Vagina (tissue), 2 donors: ENCODE measurements around the gene LPP. TPM values are rescaled to one million over a fixed set of nuclear protein-coding genes. Genes with fewer than 3 reads are reported as not detected.

Experiments
- DNase-seq, 2 donors: peaks; one replicate each; pipeline ENCODE4 v3.0.0-alpha.2; 2017; ENCODE audit errors: extremely low spot score in 2 of 2
- H3K27ac ChIP-seq: fragments of 200-600 bp; sonication (generic); one replicate; pipeline ENCODE4 v1.5.1; 2019
- H3K27me3 ChIP-seq: fragments of 200-600 bp; sonication (generic); one replicate; pipeline ENCODE4 v1.5.1; 2019
- H3K36me3 ChIP-seq, 2 donors: fragments of 200-600 bp; sonication (generic); one replicate each; pipeline ENCODE4 v1.5.1; 2017 to 2019
- H3K4me1 ChIP-seq: fragments of 200-600 bp; sonication (generic); one replicate; pipeline ENCODE4 v1.5.1; 2019
- H3K4me3 ChIP-seq, 2 donors: fragments of 200-600 bp; sonication (generic); 1 replicate in 1 of 2; 2 replicates in 1 of 2; pipeline ENCODE4 v1.5.1; 2016 to 2019
- H3K9me3 ChIP-seq: fragments of 200-600 bp; sonication (generic); one replicate; pipeline ENCODE4 v1.5.1; 2019
- CTCF ChIP-seq, 3 experiments: fragments of 450-650 bp in 2 of 3; fragments of 200-600 bp in 1 of 3; sonication (generic) in 1 of 3; IDR thresholded peaks; one replicate each; pipeline ENCODE4 v1.5.1; 2017 to 2019; ENCODE audit warnings: antibody characterized with exemption in 3 of 3, mild to moderate bottlenecking in 2 of 3, moderate library complexity in 2 of 3
- POLR2A ChIP-seq, 2 donors: fragments of 450-650 bp; IDR thresholded peaks; one replicate each; pipeline ENCODE4 v1.6.1; 2017; ENCODE audit warnings: antibody characterized with exemption in 2 of 2, mild to moderate bottlenecking in 2 of 2, moderate library complexity in 2 of 2
- POLR2AphosphoS5 ChIP-seq, 2 donors: sonication (generic); formaldehyde crosslinking; IDR thresholded peaks; one replicate each; pipeline ENCODE4 v1.9.0; 2017; ENCODE audit warnings: antibody characterized with exemption in 2 of 2, mild to moderate bottlenecking in 2 of 2, low read depth in 1 of 2; ENCODE audit not compliant: insufficient read depth in 1 of 2
- intact Hi-C: fragments of 100-400 bp; cut with DNase I; formaldehyde crosslinking; loops from one replicate; pipeline ENCODE4 v1.15.1; 2023
- total RNA-seq: library from RNA; depleted of rRNA; stranded (reverse); fragments of >200 nt; gene quantifications from one replicate; pipeline ENCODE4 v1.2.3, GENCODE V29; 2016

Gene LPP
- total RNA-seq, 1 donor from 2014 or later, result 248 TPM

DNA sequence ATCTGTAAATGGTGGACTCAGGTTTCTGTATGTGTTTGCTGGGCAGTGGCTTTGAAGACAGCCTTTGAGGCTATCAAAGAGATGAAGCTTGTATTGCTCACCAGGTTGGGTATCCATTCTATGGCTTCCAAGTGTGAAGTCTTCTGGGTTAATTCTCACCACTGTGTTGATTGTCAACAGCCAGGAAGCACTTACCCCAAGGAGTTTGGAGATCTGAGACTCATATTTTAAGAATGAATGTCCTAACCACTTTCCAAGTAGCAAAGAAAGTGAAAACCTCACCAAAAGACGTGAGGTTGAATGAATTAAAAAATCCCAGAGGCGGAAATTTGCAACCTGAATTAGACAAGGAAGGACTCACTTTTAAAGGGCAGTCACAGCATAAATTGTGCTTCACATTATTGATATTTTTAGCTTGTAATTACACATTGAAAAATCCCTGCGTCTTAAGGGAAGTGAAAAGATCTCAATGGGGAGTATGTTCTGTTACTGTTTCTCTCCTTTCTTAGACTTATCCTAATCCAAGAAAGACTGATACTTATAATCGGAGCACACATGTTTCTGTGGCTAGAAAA is 713.8 kb downstream of the LPP start:
- Histone ChIP-seq H3K9me3 (no peaks in the 10 kb centered on the region), H3K4me1 (peaks cover 9% of the 10 kb centered on the region), H3K4me3 (no peak overlapping the region), H3K27ac (no peak overlapping the region), H3K27me3 (no peaks in the 10 kb centered on the region), H3K36me3 (peaks cover 0 to 2% of the 10 kb centered on the region in 2 donors)
- TF ChIP-seq POLR2AphosphoS5 (IDR thresholded peaks at IDR 0.05; ENCODE audit: insufficient read depth in 1 of 2, low read depth in 1 of 2) (no peak), CTCF (IDR thresholded peaks at IDR 0.05) (no peak), POLR2A (IDR thresholded peaks at IDR 0.05) (no peak)
- intact Hi-C loops, result no loop called here
- DNase-seq, result no peak

DNA sequence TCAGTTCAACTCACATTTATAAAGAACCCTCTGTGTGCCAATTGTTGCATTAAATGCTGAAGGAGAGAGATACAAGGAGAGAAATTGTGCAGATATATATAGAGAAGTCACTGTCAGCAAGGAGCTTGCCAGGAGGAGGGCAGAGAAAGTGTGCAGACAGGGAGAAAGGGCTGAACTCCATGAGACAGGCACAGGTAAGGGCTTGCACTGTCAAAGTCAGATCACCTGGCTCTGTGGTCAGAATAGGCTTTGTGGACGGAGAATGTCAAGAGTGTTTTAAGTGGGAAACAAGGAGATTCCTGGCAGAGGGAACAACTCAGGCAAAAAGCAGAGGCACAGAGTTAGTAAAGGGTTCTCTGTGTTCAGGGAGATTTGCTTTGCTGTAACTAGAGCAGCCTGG is 714.8 kb downstream of the LPP start:
- no peak for TF ChIP-seq POLR2AphosphoS5 (IDR thresholded peaks at IDR 0.05; ENCODE audit: insufficient read depth in 1 of 2, low read depth in 1 of 2)
- TF ChIP-seq POLR2A (IDR thresholded peaks at IDR 0.05), result no peak
- no peak for TF ChIP-seq CTCF (IDR thresholded peaks at IDR 0.05)
- intact Hi-C loops, result no loop called here
- DNase-seq, result no peak
- no peaks in the 10 kb centered on the region for H3K27me3 ChIP-seq
- H3K9me3 ChIP-seq, result no peaks in the 10 kb centered on the region
- H3K4me1 ChIP-seq, result peaks cover 2% of the 10 kb centered on the region
- peaks cover 0 to 3% of the 10 kb centered on the region in 2 donors for H3K36me3 ChIP-seq
- H3K4me3 ChIP-seq, result no peak overlapping the region
- no peak overlapping the region for H3K27ac ChIP-seq

- H3K27ac ChIP-seq, result no peak overlapping the region
- no peak for TF ChIP-seq POLR2AphosphoS5 (IDR thresholded peaks at IDR 0.05; ENCODE audit: insufficient read depth in 1 of 2, low read depth in 1 of 2)
- no peak for TF ChIP-seq CTCF (IDR thresholded peaks at IDR 0.05)
- no peak for TF ChIP-seq POLR2A (IDR thresholded peaks at IDR 0.05)
- intact Hi-C loops, result no loop called here
- DNase-seq, result no peak
- H3K36me3 ChIP-seq, result peaks cover 2 to 8% of the 10 kb centered on the region in 2 donors
- no peaks in the 10 kb centered on the region for H3K4me1 ChIP-seq
- H3K4me3 ChIP-seq, result no peak overlapping the region
- H3K27me3 ChIP-seq, result no peaks in the 10 kb centered on the region
- H3K9me3 ChIP-seq, result no peaks in the 10 kb centered on the region
These were observed 715.7 kb downstream of the LPP start for GRCh38 chr3:188869628-188870027.

DNA sequence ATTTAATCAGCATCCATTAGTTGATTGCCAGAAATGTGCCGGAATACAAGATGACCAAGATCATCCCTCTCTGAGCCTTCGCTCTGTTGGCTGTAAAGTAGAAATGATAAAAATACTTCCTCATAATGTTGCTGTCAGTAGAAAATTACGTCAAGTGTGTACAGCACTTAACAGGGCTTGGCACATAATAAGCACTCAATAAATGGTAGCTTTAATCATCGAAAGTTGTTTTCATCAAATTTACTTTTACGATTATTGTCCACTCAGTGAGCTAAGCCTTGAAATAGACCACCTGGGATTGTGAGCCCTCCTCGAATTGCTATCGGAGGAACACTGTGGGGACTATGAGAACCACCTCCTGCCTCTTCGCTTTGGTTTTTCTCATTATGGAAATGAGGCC is 716.5 kb downstream of the LPP start:
- H3K27ac ChIP-seq, result no peak overlapping the region

More for the DNA sequence above, 716.5 kb downstream of the LPP start:
- Histone ChIP-seq H3K27me3 (no peaks in the 10 kb centered on the region), H3K9me3 (no peaks in the 10 kb centered on the region), H3K4me3 (no peak overlapping the region), H3K36me3 (peaks cover 4 to 16% of the 10 kb centered on the region in 2 donors), H3K4me1 (peaks cover 4% of the 10 kb centered on the region)
- intact Hi-C loops, result no loop called here
- no peak for DNase-seq
- no peak for TF ChIP-seq POLR2A (IDR thresholded peaks at IDR 0.05)
- TF ChIP-seq CTCF (IDR thresholded peaks at IDR 0.05), result no peak
- no peak for TF ChIP-seq POLR2AphosphoS5 (IDR thresholded peaks at IDR 0.05; ENCODE audit: insufficient read depth in 1 of 2, low read depth in 1 of 2)
